Common myeloid progenitor, CD34-positive (primary cell): ENCODE measurements around the gene BTBD9. TPM values are rescaled to one million over a fixed set of nuclear protein-coding genes. Genes with fewer than 3 reads are reported as not detected.
A peak's percentile ranks its signal among the peaks of the same experiment; 100 is the strongest.

Source experiments
- CTCF ChIA-PET: fragments of 350-600 bp; sonication (Branson Sonifier 250); formaldehyde crosslinking; loops from one replicate; lab custom pipeline; 2021; ENCODE audit warnings: antibody characterized with exemption; lab: Charles Lee
- POLR2A ChIA-PET: fragments of 350-600 bp; sonication (Branson Sonifier 250); formaldehyde crosslinking; loops from one replicate; lab custom pipeline; 2021; ENCODE audit warnings: antibody characterized with exemption; lab: Charles Lee
- DNase-seq, 3 donors: peaks; one replicate each; pipeline versions ENCODE4 v3.0.0 to v3.0.0-alpha.2; 2013
- H3K27ac ChIP-seq, 2 experiments: 1 replicate in 1 of 2; 2 replicates in 1 of 2; pipeline ENCODE4 v1.7.0; 2013; ENCODE audit warnings: inconsistent platforms in 2 of 2, low read length in 2 of 2, mild to moderate bottlenecking in 2 of 2, low read depth in 1 of 2, moderate library complexity in 1 of 2; ENCODE audit not compliant: severe bottlenecking in 2 of 2, insufficient read depth in 1 of 2, poor library complexity in 1 of 2
- H3K27me3 ChIP-seq, 5 experiments: replicated peaks in 2 of 5; 1 replicate in 3 of 5; 2 replicates in 2 of 5; pipeline versions ENCODE4 v1.6.1 to v1.7.0; 2013; ENCODE audit warnings: low read length in 4 of 5, mild to moderate bottlenecking in 2 of 5, moderate library complexity in 2 of 5, inconsistent platforms in 1 of 5; ENCODE audit not compliant: insufficient read depth in 5 of 5, control insufficient read depth in 4 of 5
- H3K36me3 ChIP-seq, 4 experiments: 1 replicate in 2 of 4; 2 replicates in 2 of 4; pipeline versions ENCODE4 v1.6.1 to v1.7.0; 2013; ENCODE audit warnings: low read length in 3 of 4, control low read depth in 1 of 4, mild to moderate bottlenecking in 1 of 4; ENCODE audit not compliant: control insufficient read depth in 4 of 4, insufficient read depth in 4 of 4
- H3K4me1 ChIP-seq, 4 experiments: 1 replicate in 3 of 4; 2 replicates in 1 of 4; pipeline versions ENCODE4 v1.6.1 to v1.7.1; 2013; ENCODE audit warnings: low read length in 3 of 4, mild to moderate bottlenecking in 3 of 4, control low read depth in 1 of 4, inconsistent platforms in 1 of 4, moderate library complexity in 1 of 4; ENCODE audit not compliant: control insufficient read depth in 4 of 4, insufficient read depth in 4 of 4; ENCODE audit errors: control extremely low read depth in 1 of 4
- H3K4me3 ChIP-seq, 7 experiments: 1 replicate in 4 of 7; 2 replicates in 3 of 7; pipeline versions ENCODE4 v1.5.1 to v1.7.0; 2013; ENCODE audit warnings: mild to moderate bottlenecking in 7 of 7, low read length in 6 of 7, moderate library complexity in 6 of 7, inconsistent platforms in 2 of 7, low read depth in 2 of 7, control low read depth in 1 of 7; ENCODE audit not compliant: insufficient read depth in 4 of 7, control insufficient read depth in 1 of 7; ENCODE audit errors: extremely low read depth in 1 of 7
- H3K9me3 ChIP-seq, 5 experiments: 1 replicate in 4 of 5; 2 replicates in 1 of 5; pipeline versions ENCODE4 v1.6.1 to v1.7.1; 2013; ENCODE audit warnings: low read length in 4 of 5, mild to moderate bottlenecking in 2 of 5, inconsistent platforms in 1 of 5, low read depth in 1 of 5, moderate library complexity in 1 of 5; ENCODE audit not compliant: control insufficient read depth in 4 of 5, insufficient read depth in 2 of 5; ENCODE audit errors: control extremely low read depth in 1 of 5
- WGBS: methylation state at CpG from one replicate; pipeline ENCODE4 v1.1.5; 2013; ENCODE audit not compliant: insufficient coverage; 5-methylcytosine and 5-hydroxymethylcytosine counted together
- polyA plus RNA-seq: library from polyadenylated mRNA; unstranded; fragments of 120-200 nt; gene quantifications from one replicate; pipeline ENCODE4 v1.2.1, GENCODE V29; 2013

Gene BTBD9
- 5.6 TPM for polyA plus RNA-seq

DNA sequence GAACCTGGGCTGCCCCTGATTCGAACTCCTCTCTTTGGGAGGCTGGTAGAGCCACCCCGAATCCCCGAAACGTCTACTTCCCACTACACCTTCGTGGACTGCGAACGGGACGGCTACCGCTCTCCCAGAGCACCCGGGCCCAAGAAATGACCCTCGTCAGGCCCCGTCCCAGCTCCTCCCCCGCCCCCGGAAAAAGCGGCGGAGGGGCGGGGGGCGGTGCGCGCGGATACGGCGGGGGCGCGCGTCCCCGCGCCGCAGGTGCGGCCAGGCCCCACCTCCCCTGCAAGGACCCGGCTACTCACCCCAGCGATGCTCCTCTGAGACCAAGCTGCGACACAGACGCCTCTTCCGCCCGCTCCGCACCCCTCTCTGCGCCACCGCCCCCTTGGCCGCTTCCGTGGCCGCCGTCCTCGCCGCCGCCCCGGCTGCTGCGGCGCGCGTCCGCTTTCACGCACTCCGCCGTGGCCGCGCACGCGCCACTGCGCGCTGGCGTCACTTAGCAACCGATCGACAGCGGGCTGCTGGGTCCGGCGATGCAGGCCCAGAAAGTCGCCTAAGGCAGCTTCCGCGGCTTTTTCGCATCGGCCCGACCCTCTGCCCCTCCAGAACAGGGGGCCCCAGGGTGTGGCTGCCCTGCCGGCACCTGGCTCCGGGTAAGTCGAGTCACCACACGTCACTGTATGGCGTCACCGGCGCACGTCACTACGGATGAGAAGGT, at the start of gene BTBD9:
TSS of gene BTBD9 (minus strand) at position 432 of the 718 bp plus-strand sequence.
- no peaks in the 10 kb centered on the region for H3K27me3 ChIP-seq

DNA sequence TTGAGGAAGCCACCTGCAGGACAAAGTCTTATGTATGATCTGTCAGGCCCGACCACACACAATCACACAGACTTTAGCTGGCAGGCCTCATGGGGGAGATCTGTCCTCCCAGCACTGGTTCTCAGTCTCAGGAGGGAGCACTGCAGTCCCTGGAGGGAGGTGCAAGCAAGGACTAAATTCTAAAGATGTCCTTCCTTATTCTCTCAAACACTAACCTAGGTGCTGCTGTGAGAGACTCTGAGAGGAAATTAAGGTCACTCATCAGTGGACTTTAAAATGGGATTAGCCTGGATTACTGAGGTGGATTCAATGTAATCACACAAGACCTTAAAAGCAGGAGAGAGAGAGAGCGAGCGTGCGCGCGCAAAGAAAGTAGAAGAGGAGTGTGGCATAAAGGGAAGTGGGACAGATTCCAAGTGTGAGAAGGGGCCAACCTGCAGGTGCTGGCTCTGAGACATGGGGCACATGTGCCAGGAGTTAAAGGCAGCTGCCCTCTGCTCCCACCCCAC, 48.9 kb upstream of the BTBD9 start:
- WGBS = 5% methylated on average over 6 of the region's 6 CpGs
- ChIA-PET POLR2A (no interaction called here), CTCF (interaction anchor here (1.3 kb wide), 1 partner anchor 13 kb away, joined by 4 read pairs; no protein-coding TSS in a partner anchor)
- Histone ChIP-seq H3K27me3 (no peaks in the 10 kb centered on the region), H3K4me3 (peak overlapping the region in 2 of 7 experiments; percentile 24 to 40), H3K36me3 (peaks cover 8 to 37% (median 12%) of the 10 kb centered on the region in 4 experiments), H3K4me1 (peaks cover 0 to 8% (median 8%) of the 10 kb centered on the region in 4 experiments), H3K9me3 (no peaks in the 10 kb centered on the region), H3K27ac (peak overlapping the region in 1 of 2 experiments; percentile 43)
- DNase-seq = peak; percentile 46 to 66 (median 61)

More for the DNA sequence above, at the start of gene BTBD9:
- POLR2A ChIA-PET = interaction anchor here (0.6 kb wide), 1 partner anchor 13 kb away, joined by 3 read pairs; no protein-coding TSS in a partner anchor
- no peaks in the 10 kb centered on the region for H3K36me3 ChIP-seq
- 0% methylated on average over 60 of the region's 82 CpGs for WGBS
- peak within 1 kb of the TSS; percentile 83 to 94 for H3K27ac ChIP-seq
- peak; percentile 84 to 93 (median 91) for DNase-seq
- H3K4me3 ChIP-seq = peak within 1 kb of the TSS; percentile 82 to 96 (median 86)
- CTCF ChIA-PET = interaction anchor here (1.3 kb wide), 1 partner anchor 25 kb away, joined by 3 read pairs; no protein-coding TSS in a partner anchor
- H3K4me1 ChIP-seq = peaks cover 5 to 20% (median 17%) of the 10 kb centered on the region in 4 experiments
- no peaks in the 10 kb centered on the region for H3K9me3 ChIP-seq

DNA sequence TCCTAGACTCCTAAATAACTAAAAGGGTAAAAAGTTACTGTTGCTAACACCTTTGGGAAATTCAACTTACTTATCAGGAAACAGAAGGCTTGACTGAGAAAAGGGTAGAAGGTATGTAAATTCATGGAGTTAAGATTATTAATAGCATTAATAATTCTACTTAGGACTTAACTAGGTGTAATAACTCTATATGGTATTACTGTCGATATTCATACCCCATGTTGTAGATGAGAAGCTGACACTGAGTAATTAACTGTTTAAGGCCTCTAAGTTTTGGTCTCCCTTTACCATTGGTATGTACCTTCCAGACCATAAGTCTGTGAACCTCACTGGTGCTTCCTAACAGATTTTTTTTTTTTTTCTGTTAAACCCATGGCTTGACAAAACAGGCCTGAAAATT, 47.8 kb upstream of the BTBD9 start:
- CTCF ChIA-PET = interaction anchor here (1.3 kb wide), 1 partner anchor 14 kb away, joined by 4 read pairs; no protein-coding TSS in a partner anchor
- no peaks in the 10 kb centered on the region for H3K27me3 ChIP-seq
- no peak for DNase-seq
- H3K4me3 ChIP-seq = no peak overlapping the region
- peaks cover 6 to 44% (median 14%) of the 10 kb centered on the region in 4 experiments for H3K36me3 ChIP-seq
- peaks cover 0 to 8% (median 8%) of the 10 kb centered on the region in 4 experiments for H3K4me1 ChIP-seq
- no peaks in the 10 kb centered on the region for H3K9me3 ChIP-seq
- WGBS = 100% methylated on average over 1 of the region's 1 CpG
- POLR2A ChIA-PET = no interaction called here
- H3K27ac ChIP-seq = no peak overlapping the region

DNA sequence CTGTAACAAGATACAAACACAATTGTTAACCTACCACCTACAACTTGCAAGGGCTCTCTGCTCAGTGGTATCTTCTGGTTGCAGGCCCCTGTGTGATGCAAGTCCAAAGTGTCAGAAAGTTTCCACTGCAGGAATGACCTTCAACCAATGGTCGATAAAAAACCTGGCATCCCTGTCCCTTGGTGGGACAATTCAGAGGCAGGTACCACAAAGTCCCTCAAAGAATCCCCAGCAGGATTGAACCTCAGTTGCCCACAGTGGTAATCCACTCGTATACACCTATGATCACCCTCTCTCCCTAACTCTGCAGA, 47.3 kb upstream of the BTBD9 start:
- no peak for DNase-seq
- no peaks in the 10 kb centered on the region for H3K27me3 ChIP-seq
- H3K4me1 ChIP-seq = peaks cover 0 to 8% (median 8%) of the 10 kb centered on the region in 4 experiments
- no peaks in the 10 kb centered on the region for H3K9me3 ChIP-seq
- WGBS = 83% methylated on average over 1 of the region's 2 CpGs
- ChIA-PET CTCF (no interaction called here), POLR2A (no interaction called here)
- no peak overlapping the region for H3K27ac ChIP-seq
- H3K4me3 ChIP-seq = no peak overlapping the region
- H3K36me3 ChIP-seq = peaks cover 6 to 48% (median 16%) of the 10 kb centered on the region in 4 experiments

DNA sequence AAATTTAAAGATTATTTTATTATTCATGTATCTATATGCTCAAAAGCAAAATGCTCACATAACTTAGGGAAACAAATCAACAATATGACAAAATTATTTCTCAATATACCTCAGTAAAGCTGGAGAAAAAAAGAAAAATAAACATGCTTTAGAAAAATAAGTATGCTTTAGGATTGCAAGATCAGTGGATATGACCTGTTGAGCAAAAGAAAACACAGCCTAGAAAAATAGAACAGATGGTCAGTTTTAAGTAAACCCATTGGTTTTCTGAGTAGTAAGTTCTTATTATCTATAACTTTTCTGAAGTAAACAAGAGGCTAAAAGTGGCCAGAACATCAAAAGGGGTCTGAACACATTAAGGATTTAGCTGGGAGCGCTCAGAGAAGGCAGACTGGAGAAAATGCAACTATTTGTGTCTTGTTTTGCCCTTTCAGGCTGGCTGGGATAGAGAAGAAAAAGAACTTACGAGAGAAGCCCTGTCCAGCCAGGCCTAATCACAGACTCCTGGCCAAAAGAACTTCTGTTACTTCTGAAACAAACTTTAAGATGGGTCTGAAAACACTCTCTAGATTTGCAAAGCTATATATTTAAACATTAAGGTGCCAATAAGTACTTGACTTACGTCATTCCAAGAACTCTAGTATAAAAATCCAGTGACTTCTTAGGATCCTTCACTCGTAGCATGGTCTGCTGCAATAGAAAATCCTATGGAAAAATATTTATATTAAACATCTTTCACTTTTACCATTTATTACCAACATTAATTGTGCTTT, 46.7 kb upstream of the BTBD9 start:
- Histone ChIP-seq H3K9me3 (no peaks in the 10 kb centered on the region), H3K4me3 (no peak overlapping the region), H3K4me1 (peaks cover 0 to 8% (median 8%) of the 10 kb centered on the region in 4 experiments), H3K36me3 (peaks cover 6 to 53% (median 18%) of the 10 kb centered on the region in 4 experiments), H3K27me3 (no peaks in the 10 kb centered on the region), H3K27ac (no peak overlapping the region)
- DNase-seq = no peak
- CTCF ChIA-PET = no interaction called here
- 93% methylated on average over 2 of the region's 4 CpGs for WGBS
- POLR2A ChIA-PET = no interaction called here

DNA sequence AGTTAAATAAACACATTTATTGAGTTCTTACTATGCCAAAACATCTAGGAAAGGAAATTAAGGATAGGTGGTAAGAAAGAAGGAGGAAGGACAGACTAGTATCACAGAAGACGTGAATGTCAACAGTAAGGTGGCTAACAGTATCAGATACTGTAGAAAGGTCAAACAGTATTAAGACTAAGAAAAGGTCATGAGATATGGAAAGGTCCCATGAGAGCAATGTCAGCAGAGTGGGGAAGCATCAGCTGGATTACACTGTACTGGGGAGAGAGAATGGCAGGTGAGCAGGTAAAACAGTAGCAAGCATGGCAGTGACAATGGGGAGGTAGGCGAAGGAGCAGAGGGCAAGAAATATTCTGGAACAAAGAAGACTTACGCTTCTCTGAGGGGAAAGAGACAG, 45.2 kb upstream of the BTBD9 start:
- H3K4me1 ChIP-seq = peaks cover 0 to 8% (median 8%) of the 10 kb centered on the region in 4 experiments
- no peak overlapping the region for H3K4me3 ChIP-seq
- no peaks in the 10 kb centered on the region for H3K27me3 ChIP-seq
- H3K36me3 ChIP-seq = peaks cover 6 to 62% (median 21%) of the 10 kb centered on the region in 4 experiments
- no peaks in the 10 kb centered on the region for H3K9me3 ChIP-seq
- POLR2A ChIA-PET = no interaction called here
- CTCF ChIA-PET = no interaction called here
- no peak for DNase-seq
- WGBS = 98% methylated on average over 3 of the region's 3 CpGs
- H3K27ac ChIP-seq = no peak overlapping the region
